IMR-90 (cell line): ENCODE results near the gene MTURN. TPM values are rescaled to one million over a fixed set of nuclear protein-coding genes. Genes with fewer than 3 reads are reported as not detected.

Experiments
- ATAC-seq: fragments of 200-7000 bp; cut with Tn5 transposase; 2 replicates; pipeline ENCODE4 v1.9.1; 2020; ENCODE audit warnings: low read depth, mild to moderate bottlenecking, moderate library complexity
- BruUV-seq: library from RNA; stranded (reverse); fragments of 400-500 nt; replicated peaks from 2 replicates; lab custom pipeline; 2021; lab: Mats Ljungman, UMichigan
- CTCF ChIA-PET: fragments of 300-600 bp; formaldehyde crosslinking; extraction: SDS; loops from one replicate; lab custom pipeline; 2021; ENCODE audit warnings: antibody characterized with exemption; lab: Yijun Ruan, JAX
- POLR2A ChIA-PET: fragments of 300-600 bp; sonication (Branson Sonifier 250); formaldehyde crosslinking; loops from one replicate; lab custom pipeline; 2022; ENCODE audit warnings: antibody characterized with exemption; ENCODE audit not compliant: unreplicated experiment; lab: Charles Lee
- DNase-seq: peaks from one replicate; pipeline ENCODE4 v3.0.0; 2013
- H2AFZ ChIP-seq: replicated peaks from 2 replicates; pipeline ENCODE3; 2013; ENCODE audit warnings: low read length, mild to moderate bottlenecking; ENCODE audit not compliant: poor library complexity
- H2AK5ac ChIP-seq: 2 replicates; pipeline ENCODE4 v1.6.1; 2013; ENCODE audit warnings: low read depth, low read length, inconsistent platforms
- H2AK9ac ChIP-seq: replicated peaks from 2 replicates; pipeline ENCODE3; 2013; ENCODE audit warnings: mild to moderate bottlenecking, low read depth, low read length, moderate library complexity; ENCODE audit not compliant: poor library complexity
- H2BK120ac ChIP-seq: 2 replicates; pipeline ENCODE4 v1.6.1; 2013; ENCODE audit warnings: low read depth, low read length, inconsistent platforms
- H2BK15ac ChIP-seq: 3 replicates; pipeline ENCODE4 v1.6.1; 2013; ENCODE audit warnings: low read depth, low read length, inconsistent platforms
- H2BK20ac ChIP-seq: 2 replicates; pipeline ENCODE4 v1.6.1; 2013; ENCODE audit warnings: low read depth, mild to moderate bottlenecking, inconsistent platforms, low read length, moderate library complexity
- H2BK5ac ChIP-seq: 2 replicates; pipeline ENCODE4 v1.6.1; 2013; ENCODE audit warnings: mild to moderate bottlenecking, low read depth, low read length, inconsistent platforms; ENCODE audit not compliant: poor library complexity, severe bottlenecking
- H3K14ac ChIP-seq: replicated peaks from 2 replicates; pipeline ENCODE4 v1.6.1; 2013; ENCODE audit warnings: low read depth, low read length, inconsistent platforms
- H3K18ac ChIP-seq: 2 replicates; pipeline ENCODE4 v1.6.1; 2013; ENCODE audit warnings: low read depth, low read length, control low read depth
- H3K23ac ChIP-seq: 2 replicates; pipeline ENCODE4 v1.6.1; 2013; ENCODE audit warnings: low read depth, low read length, inconsistent platforms
- H3K27ac ChIP-seq: 2 replicates; pipeline ENCODE4 v1.5.1; 2013; ENCODE audit warnings: mild to moderate bottlenecking, control low read depth, low read length; ENCODE audit not compliant: insufficient read depth
- H3K27me3 ChIP-seq: 2 replicates; pipeline ENCODE4 v1.6.1; 2013; ENCODE audit warnings: low read length; ENCODE audit not compliant: control insufficient read depth, insufficient read depth
- H3K36me3 ChIP-seq: 2 replicates; pipeline ENCODE4 v1.6.1; 2013; ENCODE audit warnings: low read length, mixed read lengths; ENCODE audit not compliant: control insufficient read depth, insufficient read depth
- H3K4ac ChIP-seq: 2 replicates; pipeline ENCODE4 v1.6.1; 2013; ENCODE audit warnings: low read depth, low read length, inconsistent platforms
- H3K4me1 ChIP-seq: 2 replicates; pipeline ENCODE4 v1.6.1; 2013; ENCODE audit warnings: low read length, mixed read lengths; ENCODE audit not compliant: control insufficient read depth, insufficient read depth
- H3K4me2 ChIP-seq: 2 replicates; pipeline ENCODE4 v1.6.1; 2013; ENCODE audit warnings: low read depth, mild to moderate bottlenecking, control low read depth, low read length, moderate library complexity
- H3K4me3 ChIP-seq: 2 replicates; pipeline ENCODE4 v1.5.1; 2013; ENCODE audit warnings: low read depth, mild to moderate bottlenecking, control low read depth, low read length, moderate library complexity; ENCODE audit not compliant: insufficient read depth
- H3K56ac ChIP-seq: 2 replicates; pipeline ENCODE4 v1.6.1; 2013; ENCODE audit warnings: low read length, inconsistent platforms; ENCODE audit not compliant: insufficient read depth; ENCODE audit errors: extremely low read depth
- H3K79me1 ChIP-seq, 2 experiments: 2 replicates each; pipeline ENCODE4 v1.6.1; 2013; ENCODE audit warnings: low read length in 2 of 2, inconsistent platforms in 1 of 2, low read depth in 1 of 2
- H3K9ac ChIP-seq: 2 replicates; pipeline ENCODE4 v1.6.1; 2013; ENCODE audit warnings: low read depth, low read length, control low read depth
- H3K9me1 ChIP-seq: 2 replicates; pipeline ENCODE4 v1.6.1; 2013; ENCODE audit warnings: low read length, inconsistent platforms; ENCODE audit not compliant: insufficient read depth
- H3K9me3 ChIP-seq: 2 replicates; pipeline ENCODE4 v1.6.1; 2013; ENCODE audit warnings: low read length; ENCODE audit not compliant: control insufficient read depth, insufficient read depth
- H4K20me1 ChIP-seq: 2 replicates; pipeline ENCODE4 v1.6.1; 2013; ENCODE audit warnings: low read length, inconsistent platforms; ENCODE audit not compliant: insufficient read depth
- H4K5ac ChIP-seq: 2 replicates; pipeline ENCODE4 v1.6.1; 2013; ENCODE audit warnings: mild to moderate bottlenecking, low read depth, low read length, control low read depth
- H4K8ac ChIP-seq, 2 experiments: 2 replicates each; pipeline ENCODE4 v1.6.1; 2013; ENCODE audit warnings: low read depth in 2 of 2, low read length in 2 of 2, control low read depth in 1 of 2, inconsistent platforms in 1 of 2
- H4K91ac ChIP-seq: 2 replicates; pipeline ENCODE4 v1.6.1; 2013; ENCODE audit warnings: low read depth, low read length, inconsistent platforms; ENCODE audit not compliant: insufficient read depth
- BHLHE40 ChIP-seq: fragments of 150-350 bp; IDR thresholded peaks from 2 replicates; pipeline ENCODE4 v1.6.1; 2016; ENCODE audit warnings: mild to moderate bottlenecking, low read depth, low read length
- CEBPB ChIP-seq: IDR thresholded peaks from 2 replicates; pipeline ENCODE4 v1.6.1; 2012; ENCODE audit warnings: low read depth, low read length, improper control_type of control experiment
- CTCF ChIP-seq: conservative IDR thresholded peaks from 2 replicates; pipeline ENCODE4 v1.5.1; 2012; ENCODE audit warnings: mild to moderate bottlenecking, low read depth, low read length, improper control_type of control experiment
- MAFK ChIP-seq: IDR thresholded peaks from 2 replicates; pipeline ENCODE4 v1.6.1; 2012; ENCODE audit warnings: low read depth, low read length, improper control_type of control experiment
- MAZ ChIP-seq: IDR thresholded peaks from 2 replicates; pipeline ENCODE4 v1.6.1; 2012; ENCODE audit warnings: low read depth, mild to moderate bottlenecking, low read length, improper control_type of control experiment, moderate library complexity, borderline replicate concordance
- MXI1 ChIP-seq: IDR thresholded peaks from 2 replicates; pipeline ENCODE4 v1.6.1; 2012; ENCODE audit warnings: low read depth, mild to moderate bottlenecking, low read length, moderate library complexity, borderline replicate concordance
- POLR2A ChIP-seq: IDR thresholded peaks from 2 replicates; pipeline ENCODE4 v1.6.1; 2012; ENCODE audit warnings: mild to moderate bottlenecking, low read depth, low read length
- RAD21 ChIP-seq: IDR thresholded peaks from 2 replicates; pipeline ENCODE4 v1.6.1; 2012; ENCODE audit warnings: low read length, improper control_type of control experiment
- RCOR1 ChIP-seq: IDR thresholded peaks from 2 replicates; pipeline ENCODE4 v1.6.1; 2012; ENCODE audit warnings: mild to moderate bottlenecking, low read length, improper control_type of control experiment; ENCODE audit not compliant: insufficient replicate concordance
- RFX5 ChIP-seq: IDR thresholded peaks from 2 replicates; pipeline ENCODE4 v1.8.0; 2012; ENCODE audit warnings: low read depth, mild to moderate bottlenecking, low read length, moderate library complexity
- SMC3 ChIP-seq: fragments of 150-350 bp; IDR thresholded peaks from 2 replicates; pipeline ENCODE4 v1.6.1; 2016; ENCODE audit warnings: low read depth, mild to moderate bottlenecking, antibody characterized with exemption, low read length, moderate library complexity
- WGBS, 2 experiments: methylation state at CpG; one replicate each; pipeline versions ENCODE4 v1.1.5 to v1.1.7; 2013; ENCODE audit warnings: missing lambda C conversion rate in 2 of 2; ENCODE audit not compliant: insufficient read length in 1 of 2; ENCODE audit errors: extremely low coverage in 2 of 2; 5-methylcytosine and 5-hydroxymethylcytosine counted together
- dilution Hi-C: fragments of 300-500 bp; cut with HindIII; formaldehyde crosslinking; loops from one replicate; pipeline ENCODE4 v1.14.3; 2018; ENCODE audit warnings: low sequenced_read_pairs; ENCODE audit not compliant: unreplicated experiment
- in situ Hi-C: fragments of 300-500 bp; cut with MboI; formaldehyde crosslinking; loops from 3 replicates; pipeline ENCODE4 v1.14.3; 2019; ENCODE audit warnings: low sequenced_read_pairs, inconsistent platforms, mixed read lengths
- intact Hi-C: fragments of 100-400 bp; cut with micrococcal nuclease; formaldehyde crosslinking; loops from 2 replicates; pipeline ENCODE4 v1.10.0; 2022
- polyA plus RNA-seq, 3 experiments: library from polyadenylated mRNA; depleted of rRNA; stranded (reverse); fragments of >200 nt; gene quantifications; 2 replicates each; pipeline ENCODE4 v1.2.3, GENCODE V29; 2012; ENCODE audit warnings: low replicate concordance in 1 of 3
- total RNA-seq: library from RNA; depleted of rRNA; stranded (reverse); fragments of >200 nt; gene quantifications from 2 replicates; pipeline ENCODE4 v1.2.3, GENCODE V29; 2012
- TF ChIP-seq, protein P1 (sequence below): fragments of 150-350 bp; IDR thresholded peaks from 2 replicates; pipeline ENCODE4 v1.6.1; 2016; ENCODE audit warnings: low read depth, mild to moderate bottlenecking, low read length, moderate library complexity, borderline replicate concordance

The MTURN gene
- total and polyA plus RNA-seq, 2 of the 4 experiments (the other 2 are of a cell fraction) = 2.8 to 5.6 TPM

DNA sequence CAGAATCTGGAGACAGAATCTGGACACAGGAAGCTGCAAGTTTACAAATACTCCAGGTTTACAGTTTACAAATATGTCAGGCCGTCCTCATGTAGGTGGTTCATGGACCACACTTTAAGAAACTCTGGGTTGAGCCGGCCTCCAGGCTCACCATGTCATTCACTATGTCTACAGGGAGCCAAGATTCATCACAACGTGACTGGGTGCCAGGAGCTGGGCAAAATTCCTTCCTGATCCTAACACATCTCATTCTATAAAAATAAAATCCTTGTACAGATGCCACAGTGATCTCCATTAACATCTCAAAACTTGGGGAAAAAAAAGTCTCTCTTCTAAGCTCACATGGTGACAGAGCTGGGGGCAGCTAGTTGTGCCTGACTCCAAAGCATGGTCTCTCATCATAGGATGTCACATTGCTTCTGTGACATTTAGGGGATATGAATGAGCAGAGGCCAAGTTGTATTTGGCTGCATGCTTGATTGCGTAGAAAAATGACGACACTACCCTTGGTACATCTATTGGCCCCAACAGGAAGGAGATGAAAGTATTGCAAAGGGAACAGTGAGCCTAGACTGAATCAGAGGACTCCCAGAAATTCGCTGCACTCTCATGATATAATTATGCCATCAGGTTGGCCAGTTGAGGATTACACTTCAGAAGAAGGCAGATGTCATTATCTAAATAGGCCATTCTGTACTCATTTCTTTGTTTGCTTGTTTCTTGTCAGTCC is 35.9 kb downstream of the MTURN start:
- Histone ChIP-seq H3K9ac (no peak overlapping the region), H3K4me2 (no peak overlapping the region), H4K20me1 (0 out of 2 replicates have a peak, but pooled peaks cover 3% of the 10 kb centered on the region), H4K5ac (no peak overlapping the region), H2BK15ac (no peak overlapping the region), H2AK5ac (no peak overlapping the region), H4K8ac (no peak overlapping the region), H3K4me1 (peaks cover 19% of the 10 kb centered on the region), H3K4ac (no peak overlapping the region), H2AK9ac (no peak overlapping the region), H3K23ac (no peak overlapping the region), H4K91ac (no peak overlapping the region), H3K9me3 (no peaks in the 10 kb centered on the region), H3K27ac (no peak overlapping the region), H3K79me1 (no peaks in the 10 kb centered on the region), H3K36me3 (no peaks in the 10 kb centered on the region), H2AFZ (no peak overlapping the region), H3K4me3 (no peak overlapping the region), H3K56ac (no peak overlapping the region), H2BK120ac (no peak overlapping the region), H3K14ac (no peak overlapping the region), H2BK5ac (no peak overlapping the region), H3K18ac (no peak overlapping the region), H3K27me3 (no peaks in the 10 kb centered on the region), H3K9me1 (peaks cover 9% of the 10 kb centered on the region; the same call in 1 of the 2 replicates), H2BK20ac (no peak overlapping the region)
- dilution Hi-C loops = no loop called here
- CTCF ChIA-PET = interaction anchor here (0.8 kb wide), 1 partner anchor 9 kb away, joined by 3 read pairs; no protein-coding TSS in a partner anchor
- POLR2A ChIA-PET = no interaction called here
- ATAC-seq (no peak), DNase-seq (no peak)
- no TSS peak for BruUV-seq
- WGBS, 2 experiments = 60% methylated on average over 1 of the region's 6 CpGs; no CpG with 5 or more reads in 1 of the 2 experiments
- TF ChIP-seq RAD21 (no peak), SMC3 (no peak), CTCF (no peak), RCOR1 (no peak), BHLHE40 (no peak), RFX5 (no peak), MAFK (no peak), MAZ (no peak), POLR2A (no peak), MXI1 (no peak), CEBPB (no peak)
- TF ChIP-seq, protein P1, sequence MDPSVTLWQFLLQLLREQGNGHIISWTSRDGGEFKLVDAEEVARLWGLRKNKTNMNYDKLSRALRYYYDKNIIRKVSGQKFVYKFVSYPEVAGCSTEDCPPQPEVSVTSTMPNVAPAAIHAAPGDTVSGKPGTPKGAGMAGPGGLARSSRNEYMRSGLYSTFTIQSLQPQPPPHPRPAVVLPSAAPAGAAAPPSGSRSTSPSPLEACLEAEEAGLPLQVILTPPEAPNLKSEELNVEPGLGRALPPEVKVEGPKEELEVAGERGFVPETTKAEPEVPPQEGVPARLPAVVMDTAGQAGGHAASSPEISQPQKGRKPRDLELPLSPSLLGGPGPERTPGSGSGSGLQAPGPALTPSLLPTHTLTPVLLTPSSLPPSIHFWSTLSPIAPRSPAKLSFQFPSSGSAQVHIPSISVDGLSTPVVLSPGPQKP = no peak
- in situ Hi-C loops = no loop called here
- intact Hi-C loops = no loop called here
